HepG2 (cell line): ENCODE data around the gene CHCHD1. TPM values are rescaled to one million over a fixed set of nuclear protein-coding genes. Genes with fewer than 3 reads are reported as not detected.

ENCODE experiments used
- CBX1 ChIP-seq: IDR thresholded peaks from one replicate; pipeline ENCODE4 v1.6.1; 2016; ENCODE audit warnings: antibody characterized with exemption, low read depth
- EHMT2 ChIP-seq: fragments of 200-600 bp; sonication (generic); IDR thresholded peaks from 2 replicates; pipeline ENCODE4 v1.7.0; 2017; ENCODE audit warnings: antibody characterized with exemption, low read depth, low read length, borderline replicate concordance
- FOXC1 ChIP-seq: sonication (generic); formaldehyde crosslinking; IDR thresholded peaks from 2 replicates; pipeline ENCODE4 v1.8.0; 2022; ENCODE audit warnings: mild to moderate bottlenecking, missing genetic modification reagents, borderline replicate concordance
- KLF12 ChIP-seq: sonication (generic); formaldehyde crosslinking; IDR thresholded peaks from 2 replicates; pipeline ENCODE4 v1.4.0; 2020; ENCODE audit warnings: missing genetic modification reagents, borderline replicate concordance
- NAIF1 ChIP-seq: sonication (generic); formaldehyde crosslinking; IDR thresholded peaks from 2 replicates; pipeline ENCODE4 v1.5.0; 2020; ENCODE audit warnings: mild to moderate bottlenecking, missing genetic modification reagents, borderline replicate concordance
- NFRKB ChIP-seq: fragments of 450-650 bp; IDR thresholded peaks from 2 replicates; pipeline ENCODE4 v1.6.1; 2017
- POLR2AphosphoS5 ChIP-seq: IDR thresholded peaks from 2 replicates; pipeline ENCODE4 v1.6.1; 2012; ENCODE audit warnings: low read depth, low read length
- SP4 ChIP-seq: sonication (generic); formaldehyde crosslinking; IDR thresholded peaks from 2 replicates; pipeline ENCODE4 v1.8.1; 2023; ENCODE audit warnings: mild to moderate bottlenecking, missing genetic modification reagents
- SRSF9 ChIP-seq: fragments of 200-400 bp; formaldehyde crosslinking; IDR thresholded peaks from 2 replicates; pipeline ENCODE4 v1.6.1; 2018; ENCODE audit warnings: borderline replicate concordance, mild to moderate bottlenecking, low read depth, low read length; ENCODE audit not compliant: insufficient read depth, poor library complexity, severe bottlenecking
- ZEB1 ChIP-seq: IDR thresholded peaks from 2 replicates; pipeline ENCODE4 v1.6.1; 2012; ENCODE audit warnings: mild to moderate bottlenecking, low read depth, inconsistent platforms; ENCODE audit not compliant: insufficient replicate concordance
- ZNF251 ChIP-seq: sonication (generic); formaldehyde crosslinking; IDR thresholded peaks from 2 replicates; pipeline ENCODE4 v1.9.0; 2021; ENCODE audit warnings: mild to moderate bottlenecking, missing genetic modification reagents
- ZNF615 ChIP-seq: sonication (generic); formaldehyde crosslinking; IDR thresholded peaks from 2 replicates; pipeline ENCODE4 v1.5.0; 2020; ENCODE audit warnings: mild to moderate bottlenecking, missing genetic modification reagents, borderline replicate concordance
- ZNF75D ChIP-seq: sonication (generic); formaldehyde crosslinking; IDR thresholded peaks from 2 replicates; pipeline ENCODE4 v1.8.1; 2023; ENCODE audit warnings: missing genetic modification reagents, mild to moderate bottlenecking, borderline replicate concordance
- polyA plus RNA-seq, 8 experiments: library from polyadenylated mRNA; depleted of rRNA in 3 of 8; stranded (reverse) in 7 of 8; unstranded in 1 of 8; fragments of >200 nt; fragmentation: Illumina TruSeq in 4 of 8; extraction: Trizol in 4 of 8; gene quantifications; 2 replicates each; pipeline versions ENCODE4 v1.2.1 to v1.2.3, GENCODE V29; 2011 to 2016; ENCODE audit warnings: low read depth in 4 of 8, missing spikeins in 1 of 8, mixed read lengths in 1 of 8; ENCODE audit not compliant: insufficient read depth in 1 of 8
- total RNA-seq, 5 experiments: library from RNA; depleted of rRNA; stranded (reverse); fragments of >200 nt; fragmentation: Illumina TruSeq; extraction: Trizol; gene quantifications; 2 replicates each; pipeline ENCODE4 v1.2.3, GENCODE V29; 2016; ENCODE audit warnings: low read depth in 1 of 5
- TF ChIP-seq, protein P1 (sequence below): sonication (generic); formaldehyde crosslinking; IDR thresholded peaks from 2 replicates; pipeline ENCODE4 v1.9.0; 2021; ENCODE audit warnings: missing genetic modification reagents, mild to moderate bottlenecking, borderline replicate concordance
- TF ChIP-seq, protein P2 (sequence below): sonication (generic); formaldehyde crosslinking; IDR thresholded peaks from 2 replicates; pipeline ENCODE4 v1.4.0; 2020; ENCODE audit warnings: missing genetic modification reagents
- TF ChIP-seq, protein P3 (sequence below): sonication (generic); formaldehyde crosslinking; IDR thresholded peaks from 2 replicates; pipeline ENCODE4 v1.4.0; 2020; ENCODE audit warnings: low read depth, mild to moderate bottlenecking, missing genetic modification reagents
- TF ChIP-seq, protein P4 (sequence below): IDR thresholded peaks from 2 replicates; pipeline ENCODE4 v1.6.1; 2016; ENCODE audit warnings: missing compliant biosample characterization, missing genetic modification reagents, borderline replicate concordance
- TF ChIP-seq, protein P5 (sequence below): sonication (generic); formaldehyde crosslinking; IDR thresholded peaks from 2 replicates; pipeline ENCODE4 v1.5.1; 2020; ENCODE audit warnings: missing genetic modification reagents, mild to moderate bottlenecking, borderline replicate concordance
- TF ChIP-seq, protein P6 (sequence below): sonication (generic); formaldehyde crosslinking; IDR thresholded peaks from 2 replicates; pipeline ENCODE4 v1.5.0; 2020; ENCODE audit warnings: mild to moderate bottlenecking, missing genetic modification reagents

CHCHD1 gene
- total and polyA plus RNA-seq, 2 of the 13 experiments (the other 11 are each of a cell fraction or from before 2014, with no cell fraction given): 36.9 to 71.2 TPM

DNA sequence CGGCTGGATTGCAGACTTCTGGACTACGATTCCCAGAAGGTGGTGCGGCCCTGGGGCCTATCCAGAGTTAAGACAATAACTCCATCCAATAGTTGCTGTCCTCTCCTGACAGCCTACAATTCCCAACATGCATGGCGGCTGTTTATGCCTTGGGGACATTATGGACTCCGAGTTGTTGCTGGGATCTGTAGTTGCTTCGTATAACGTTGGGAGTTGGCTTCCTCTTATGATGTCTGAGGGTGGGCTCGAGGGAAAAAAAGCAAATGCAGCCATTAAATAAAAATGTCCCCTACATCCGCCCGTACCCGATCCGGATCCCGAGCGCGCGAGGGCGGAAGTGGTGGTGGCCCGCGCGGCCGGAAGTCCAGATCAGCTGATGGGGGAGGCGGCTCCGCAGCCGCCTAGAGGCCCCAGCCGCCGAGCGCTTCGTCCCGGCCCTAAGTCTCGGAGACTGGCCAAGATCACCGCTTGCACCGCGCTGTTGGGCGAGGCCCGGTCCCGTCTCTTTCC, 3.4 kb downstream of the CHCHD1 start, which contains the start of gene ZSWIM8 (continued):
- TF ChIP-seq, protein P1, sequence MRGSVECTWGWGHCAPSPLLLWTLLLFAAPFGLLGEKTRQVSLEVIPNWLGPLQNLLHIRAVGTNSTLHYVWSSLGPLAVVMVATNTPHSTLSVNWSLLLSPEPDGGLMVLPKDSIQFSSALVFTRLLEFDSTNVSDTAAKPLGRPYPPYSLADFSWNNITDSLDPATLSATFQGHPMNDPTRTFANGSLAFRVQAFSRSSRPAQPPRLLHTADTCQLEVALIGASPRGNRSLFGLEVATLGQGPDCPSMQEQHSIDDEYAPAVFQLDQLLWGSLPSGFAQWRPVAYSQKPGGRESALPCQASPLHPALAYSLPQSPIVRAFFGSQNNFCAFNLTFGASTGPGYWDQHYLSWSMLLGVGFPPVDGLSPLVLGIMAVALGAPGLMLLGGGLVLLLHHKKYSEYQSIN (CRISPR knock-in tag): no peak
- TF ChIP-seq FOXC1 (CRISPR knock-in tag): no peak; the same call in 1 of the 2 replicates
- TF ChIP-seq ZNF251 (CRISPR knock-in tag): no peak
- no peak for TF ChIP-seq ZEB1
- TF ChIP-seq, protein P2, sequence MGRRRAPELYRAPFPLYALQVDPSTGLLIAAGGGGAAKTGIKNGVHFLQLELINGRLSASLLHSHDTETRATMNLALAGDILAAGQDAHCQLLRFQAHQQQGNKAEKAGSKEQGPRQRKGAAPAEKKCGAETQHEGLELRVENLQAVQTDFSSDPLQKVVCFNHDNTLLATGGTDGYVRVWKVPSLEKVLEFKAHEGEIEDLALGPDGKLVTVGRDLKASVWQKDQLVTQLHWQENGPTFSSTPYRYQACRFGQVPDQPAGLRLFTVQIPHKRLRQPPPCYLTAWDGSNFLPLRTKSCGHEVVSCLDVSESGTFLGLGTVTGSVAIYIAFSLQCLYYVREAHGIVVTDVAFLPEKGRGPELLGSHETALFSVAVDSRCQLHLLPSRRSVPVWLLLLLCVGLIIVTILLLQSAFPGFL (CRISPR knock-in tag): no peak
- TF ChIP-seq POLR2AphosphoS5: peak; percentile 30
- no peak for TF ChIP-seq CBX1
- TF ChIP-seq KLF12 (CRISPR knock-in tag): no peak
- no peak; the same call in 1 of the 2 replicates for TF ChIP-seq EHMT2
- TF ChIP-seq, protein P3, sequence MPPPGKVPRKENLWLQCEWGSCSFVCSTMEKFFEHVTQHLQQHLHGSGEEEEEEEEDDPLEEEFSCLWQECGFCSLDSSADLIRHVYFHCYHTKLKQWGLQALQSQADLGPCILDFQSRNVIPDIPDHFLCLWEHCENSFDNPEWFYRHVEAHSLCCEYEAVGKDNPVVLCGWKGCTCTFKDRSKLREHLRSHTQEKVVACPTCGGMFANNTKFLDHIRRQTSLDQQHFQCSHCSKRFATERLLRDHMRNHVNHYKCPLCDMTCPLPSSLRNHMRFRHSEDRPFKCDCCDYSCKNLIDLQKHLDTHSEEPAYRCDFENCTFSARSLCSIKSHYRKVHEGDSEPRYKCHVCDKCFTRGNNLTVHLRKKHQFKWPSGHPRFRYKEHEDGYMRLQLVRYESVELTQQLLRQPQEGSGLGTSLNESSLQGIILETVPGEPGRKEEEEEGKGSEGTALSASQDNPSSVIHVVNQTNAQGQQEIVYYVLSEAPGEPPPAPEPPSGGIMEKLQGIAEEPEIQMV: no peak
- no peak for TF ChIP-seq NAIF1 (CRISPR knock-in tag)
- TF ChIP-seq, protein P4, sequence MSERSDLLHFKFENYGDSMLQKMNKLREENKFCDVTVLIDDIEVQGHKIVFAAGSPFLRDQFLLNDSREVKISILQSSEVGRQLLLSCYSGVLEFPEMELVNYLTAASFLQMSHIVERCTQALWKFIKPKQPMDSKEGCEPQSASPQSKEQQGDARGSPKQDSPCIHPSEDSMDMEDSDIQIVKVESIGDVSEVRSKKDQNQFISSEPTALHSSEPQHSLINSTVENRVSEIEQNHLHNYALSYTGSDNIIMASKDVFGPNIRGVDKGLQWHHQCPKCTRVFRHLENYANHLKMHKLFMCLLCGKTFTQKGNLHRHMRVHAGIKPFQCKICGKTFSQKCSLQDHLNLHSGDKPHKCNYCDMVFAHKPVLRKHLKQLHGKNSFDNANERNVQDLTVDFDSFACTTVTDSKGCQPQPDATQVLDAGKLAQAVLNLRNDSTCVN (CRISPR knock-in tag): no peak
- peak; percentile 35; the same call in 1 of the 2 replicates for TF ChIP-seq SP4 (CRISPR knock-in tag)
- TF ChIP-seq, protein P5, sequence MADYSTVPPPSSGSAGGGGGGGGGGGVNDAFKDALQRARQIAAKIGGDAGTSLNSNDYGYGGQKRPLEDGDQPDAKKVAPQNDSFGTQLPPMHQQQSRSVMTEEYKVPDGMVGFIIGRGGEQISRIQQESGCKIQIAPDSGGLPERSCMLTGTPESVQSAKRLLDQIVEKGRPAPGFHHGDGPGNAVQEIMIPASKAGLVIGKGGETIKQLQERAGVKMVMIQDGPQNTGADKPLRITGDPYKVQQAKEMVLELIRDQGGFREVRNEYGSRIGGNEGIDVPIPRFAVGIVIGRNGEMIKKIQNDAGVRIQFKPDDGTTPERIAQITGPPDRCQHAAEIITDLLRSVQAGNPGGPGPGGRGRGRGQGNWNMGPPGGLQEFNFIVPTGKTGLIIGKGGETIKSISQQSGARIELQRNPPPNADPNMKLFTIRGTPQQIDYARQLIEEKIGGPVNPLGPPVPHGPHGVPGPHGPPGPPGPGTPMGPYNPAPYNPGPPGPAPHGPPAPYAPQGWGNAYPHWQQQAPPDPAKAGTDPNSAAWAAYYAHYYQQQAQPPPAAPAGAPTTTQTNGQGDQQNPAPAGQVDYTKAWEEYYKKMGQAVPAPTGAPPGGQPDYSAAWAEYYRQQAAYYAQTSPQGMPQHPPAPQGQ (CRISPR knock-in tag): no peak
- no peak for TF ChIP-seq SRSF9
- TF ChIP-seq, protein P6, sequence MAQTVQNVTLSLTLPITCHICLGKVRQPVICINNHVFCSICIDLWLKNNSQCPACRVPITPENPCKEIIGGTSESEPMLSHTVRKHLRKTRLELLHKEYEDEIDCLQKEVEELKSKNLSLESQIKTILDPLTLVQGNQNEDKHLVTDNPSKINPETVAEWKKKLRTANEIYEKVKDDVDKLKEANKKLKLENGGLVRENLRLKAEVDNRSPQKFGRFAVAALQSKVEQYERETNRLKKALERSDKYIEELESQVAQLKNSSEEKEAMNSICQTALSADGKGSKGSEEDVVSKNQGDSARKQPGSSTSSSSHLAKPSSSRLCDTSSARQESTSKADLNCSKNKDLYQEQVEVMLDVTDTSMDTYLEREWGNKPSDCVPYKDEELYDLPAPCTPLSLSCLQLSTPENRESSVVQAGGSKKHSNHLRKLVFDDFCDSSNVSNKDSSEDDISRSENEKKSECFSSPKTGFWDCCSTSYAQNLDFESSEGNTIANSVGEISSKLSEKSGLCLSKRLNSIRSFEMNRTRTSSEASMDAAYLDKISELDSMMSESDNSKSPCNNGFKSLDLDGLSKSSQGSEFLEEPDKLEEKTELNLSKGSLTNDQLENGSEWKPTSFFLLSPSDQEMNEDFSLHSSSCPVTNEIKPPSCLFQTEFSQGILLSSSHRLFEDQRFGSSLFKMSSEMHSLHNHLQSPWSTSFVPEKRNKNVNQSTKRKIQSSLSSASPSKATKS (CRISPR knock-in tag): no peak
- TF ChIP-seq ZNF75D (CRISPR knock-in tag): no peak
- no peak for TF ChIP-seq ZNF615 (CRISPR knock-in tag)
- TF ChIP-seq NFRKB: no peak
